Pons (tissue), 1 donor: ENCODE results near the gene KRT78.
"Not testable (repeated sequence)": the region's sequence is repeated elsewhere in the genome, so short reads cannot be mapped to it uniquely, and the experiment has no call there.

ENCODE experiments used
- DNase-seq: peaks from one replicate; pipeline ENCODE4 v3.0.0-alpha.2; 2016; ENCODE audit warnings: low spot score

Gene KRT78

GRCh38 chr12:52871291-52872039, 22.7 kb upstream of the KRT78 start:
- DNase-seq, result no peak

GRCh38 chr12:52870361-52871290, 21.8 kb upstream of the KRT78 start:
- DNase-seq, result no peak

- no peak for DNase-seq
Observed at GRCh38 chr12:52867642-52868041, 18.8 kb upstream of the KRT78 start.

- no peak for DNase-seq
Observed at GRCh38 chr12:52867152-52867551, 18.4 kb upstream of the KRT78 start.

GRCh38 chr12:52865090-52865944, 16.5 kb upstream of the KRT78 start:
- peak; percentile 37 for DNase-seq

- no peak for DNase-seq
Observed at GRCh38 chr12:52862023-52862422, 13.2 kb upstream of the KRT78 start.

GRCh38 chr12:52861511-52861910, 12.7 kb upstream of the KRT78 start:
- no peak for DNase-seq

- no peak for DNase-seq
Observed at GRCh38 chr12:52860102-52860823, 11.5 kb upstream of the KRT78 start.

GRCh38 chr12:52857500-52857899, 8.7 kb upstream of the KRT78 start:
- no peak for DNase-seq

- DNase-seq, result no peak
Observed at GRCh38 chr12:52856787-52857186, 8.0 kb upstream of the KRT78 start.

GRCh38 chr12:52856077-52856476, 7.3 kb upstream of the KRT78 start:
- not testable (repeated sequence) for DNase-seq

GRCh38 chr12:52851787-52852186, 3.0 kb upstream of the KRT78 start:
- DNase-seq, result no peak

GRCh38 chr12:52850681-52851080, 1.9 kb upstream of the KRT78 start:
- DNase-seq, result no peak

GRCh38 chr12:52849511-52849910, 717 bp upstream of the KRT78 start:
- no peak for DNase-seq

GRCh38 chr12:52847335-52848102, 1.3 kb downstream of the KRT78 start:
- DNase-seq, result no peak

GRCh38 chr12:52846356-52846970, 2.3 kb downstream of the KRT78 start:
- DNase-seq, result no peak

- no peak for DNase-seq
Observed at GRCh38 chr12:52845946-52846345, 2.8 kb downstream of the KRT78 start.

GRCh38 chr12:52844386-52844785, 4.4 kb downstream of the KRT78 start:
- DNase-seq, result no peak

- DNase-seq, result no peak
Observed at GRCh38 chr12:52839436-52840105, 9.2 kb downstream of the KRT78 start.
